MCF 10A (cell line): Measurements from ENCODE around the gene UGT1A1. TPM values are rescaled to one million over a fixed set of nuclear protein-coding genes. Genes with fewer than 3 reads are reported as not detected.

Source experiments
- BruUV-seq: library from RNA; stranded (reverse); fragments of 400-500 nt; replicated peaks from 2 replicates; lab custom pipeline; 2021; lab: Mats Ljungman, UMichigan
- CTCF ChIA-PET: fragments of 300-600 bp; sonication (Branson Sonifier 250); formaldehyde crosslinking; extraction: SDS; loops from one replicate; lab custom pipeline; 2021; ENCODE audit warnings: antibody characterized with exemption, inconsistent platforms; lab: Yijun Ruan, JAX
- POLR2A ChIA-PET: fragments of 300-600, 350-650 bp; sonication (Branson Sonifier 250); formaldehyde crosslinking; extraction: SDS; loops from one replicate; lab custom pipeline; 2020; ENCODE audit warnings: antibody characterized with exemption, inconsistent platforms; lab: Yijun Ruan, JAX
- DNase-seq: peaks from one replicate; pipeline ENCODE4 v3.0.0-alpha.2; 2018; ENCODE audit not compliant: unreplicated experiment
- H3K27ac Mint-ChIP-seq: one replicate; pipeline ENCODE4 v1.8.0; 2022; ENCODE audit warnings: mild to moderate bottlenecking, low read depth, mixed read lengths; ENCODE audit not compliant: unreplicated experiment
- H3K27me3 Mint-ChIP-seq: one replicate; pipeline ENCODE4 v1.8.0; 2022; ENCODE audit warnings: mixed read lengths; ENCODE audit not compliant: insufficient read depth, unreplicated experiment
- H3K36me3 Mint-ChIP-seq: one replicate; pipeline ENCODE4 v1.8.0; 2022; ENCODE audit warnings: mild to moderate bottlenecking, moderate library complexity, mixed read lengths; ENCODE audit not compliant: insufficient read depth, unreplicated experiment
- H3K4me1 Mint-ChIP-seq: one replicate; pipeline ENCODE4 v1.8.0; 2022; ENCODE audit warnings: mixed read lengths; ENCODE audit not compliant: insufficient read depth, unreplicated experiment
- H3K4me3 Mint-ChIP-seq: one replicate; pipeline ENCODE4 v1.8.0; 2022; ENCODE audit warnings: mild to moderate bottlenecking, moderate library complexity, mixed read lengths; ENCODE audit not compliant: unreplicated experiment
- H3K9me3 Mint-ChIP-seq: one replicate; pipeline ENCODE4 v1.8.0; 2022; ENCODE audit warnings: mixed read lengths; ENCODE audit not compliant: unreplicated experiment
- CTCF ChIP-seq: fragments of 200-600 bp; IDR thresholded peaks from one replicate; pipeline ENCODE4 v1.8.0; 2022; ENCODE audit warnings: antibody characterized with exemption, mild to moderate bottlenecking; ENCODE audit not compliant: unreplicated experiment
- intact Hi-C: fragments of 100-400 bp; cut with micrococcal nuclease; formaldehyde crosslinking; loops from 2 replicates; pipeline ENCODE4 v1.14.1; 2022
- total RNA-seq: library from RNA; stranded (reverse); gene quantifications from 2 replicates; pipeline ENCODE4 v1.2.3, GENCODE V29; 2022

Gene UGT1A1
- total RNA-seq, 1 experiment from 2014 or later = not detected

- ChIA-PET CTCF (no interaction called here), POLR2A (no interaction called here)
- peaks cover 15% of the 10 kb centered on the region for H3K4me1 Mint-ChIP-seq
- no peak for TF ChIP-seq CTCF
- no peaks in the 10 kb centered on the region for H3K9me3 Mint-ChIP-seq
- H3K27me3 Mint-ChIP-seq = no peaks in the 10 kb centered on the region
- intact Hi-C loops = no loop called here
- no TSS peak for BruUV-seq
- no peak overlapping the region for H3K4me3 Mint-ChIP-seq
- H3K36me3 Mint-ChIP-seq = no peaks in the 10 kb centered on the region
- H3K27ac Mint-ChIP-seq = no peak overlapping the region
- DNase-seq = no peak
Observed at GRCh38 chr2:233768076-233768475, 8.0 kb downstream of the UGT1A1 start.

- no peaks in the 10 kb centered on the region for H3K36me3 Mint-ChIP-seq
- no peak overlapping the region for H3K4me3 Mint-ChIP-seq
- no peak for DNase-seq
- ChIA-PET CTCF (interaction anchor here (0.6 kb wide), 1 partner anchor 372 kb away, joined by 3 read pairs; no protein-coding TSS in a partner anchor), POLR2A (interaction anchor here (1.3 kb wide), 1 partner anchor 8 kb away, joined by 4 read pairs; no protein-coding TSS in a partner anchor)
- no peak for TF ChIP-seq CTCF
- intact Hi-C loops = no loop called here
- H3K27ac Mint-ChIP-seq = no peak overlapping the region
- no TSS peak for BruUV-seq
- H3K9me3 Mint-ChIP-seq = no peaks in the 10 kb centered on the region
- no peaks in the 10 kb centered on the region for H3K27me3 Mint-ChIP-seq
- peaks cover 5% of the 10 kb centered on the region for H3K4me1 Mint-ChIP-seq
Observed at GRCh38 chr2:233769260-233769659, 9.2 kb downstream of the UGT1A1 start.

GRCh38 chr2:233772153-233772552 lies 12.1 kb downstream of the UGT1A1 start:
- H3K9me3 Mint-ChIP-seq = peaks cover 19% of the 10 kb centered on the region
- no peak overlapping the region for H3K27ac Mint-ChIP-seq
- H3K4me3 Mint-ChIP-seq = no peak overlapping the region
- intact Hi-C loops = no loop called here
- CTCF ChIA-PET = no interaction called here
- H3K4me1 Mint-ChIP-seq = no peaks in the 10 kb centered on the region
- BruUV-seq = no TSS peak
- H3K36me3 Mint-ChIP-seq = no peaks in the 10 kb centered on the region
- no peaks in the 10 kb centered on the region for H3K27me3 Mint-ChIP-seq
- no peak for TF ChIP-seq CTCF
- POLR2A ChIA-PET = no interaction called here
- DNase-seq = no peak

GRCh38 chr2:233772583-233772982 lies 12.5 kb downstream of the UGT1A1 start:
- TF ChIP-seq CTCF = no peak
- ChIA-PET POLR2A (no interaction called here), CTCF (no interaction called here)
- no peak for DNase-seq
- H3K36me3 Mint-ChIP-seq = no peaks in the 10 kb centered on the region
- peaks cover 19% of the 10 kb centered on the region for H3K9me3 Mint-ChIP-seq
- no peak overlapping the region for H3K4me3 Mint-ChIP-seq
- H3K4me1 Mint-ChIP-seq = no peaks in the 10 kb centered on the region
- intact Hi-C loops = no loop called here
- H3K27ac Mint-ChIP-seq = no peak overlapping the region
- no TSS peak for BruUV-seq
- no peaks in the 10 kb centered on the region for H3K27me3 Mint-ChIP-seq
